K562 (cell line): ENCODE measurements around the gene TIMM50.

Experiments
- CTCF ChIP-seq, 3 experiments: IDR thresholded peaks in 2 of 3; conservative IDR thresholded peaks in 1 of 3; 2 replicates each; pipeline ENCODE4 v1.5.1; 2011 to 2012; ENCODE audit warnings: low read length in 3 of 3, mild to moderate bottlenecking in 3 of 3, control low read depth in 2 of 3, improper control_type of control experiment in 1 of 3, inconsistent platforms in 1 of 3, low read depth in 1 of 3, mixed read lengths in 1 of 3, moderate library complexity in 1 of 3; ENCODE audit not compliant: insufficient read depth in 2 of 3
- HDAC6 ChIP-seq: IDR thresholded peaks from 2 replicates; pipeline ENCODE4 v1.6.1; 2012; ENCODE audit warnings: low read depth, mild to moderate bottlenecking, control low read depth, inconsistent platforms, low read length, moderate library complexity
- SP2 ChIP-seq: IDR thresholded peaks from 2 replicates; pipeline ENCODE4 v1.6.1; 2011; ENCODE audit warnings: mild to moderate bottlenecking, low read depth, low read length, moderate library complexity; ENCODE audit not compliant: poor library complexity, severe bottlenecking; ENCODE audit errors: extremely low read depth
- ZZZ3 ChIP-seq: fragments of 450-650 bp; IDR thresholded peaks from 2 replicates; pipeline ENCODE4 v1.6.1; 2016; ENCODE audit warnings: antibody characterized with exemption, mild to moderate bottlenecking, moderate library complexity

GRCh38 chr19:39469036-39469435 is 11.6 kb upstream of the TIMM50 start:
- no peak for TF ChIP-seq HDAC6
- TF ChIP-seq ZZZ3: no peak
- TF ChIP-seq CTCF (IDR thresholded peaks at IDR 0.05 in 2 of 3, conservative IDR thresholded peaks at IDR 0.05 in 1 of 3; ENCODE audit: insufficient read depth in 2 of 3, low read depth in 1 of 3, low read length in 3 of 3): no peak
- TF ChIP-seq SP2: no peak
